Measurements from ENCODE around the gene C9orf40.

Gene C9orf40

DNA sequence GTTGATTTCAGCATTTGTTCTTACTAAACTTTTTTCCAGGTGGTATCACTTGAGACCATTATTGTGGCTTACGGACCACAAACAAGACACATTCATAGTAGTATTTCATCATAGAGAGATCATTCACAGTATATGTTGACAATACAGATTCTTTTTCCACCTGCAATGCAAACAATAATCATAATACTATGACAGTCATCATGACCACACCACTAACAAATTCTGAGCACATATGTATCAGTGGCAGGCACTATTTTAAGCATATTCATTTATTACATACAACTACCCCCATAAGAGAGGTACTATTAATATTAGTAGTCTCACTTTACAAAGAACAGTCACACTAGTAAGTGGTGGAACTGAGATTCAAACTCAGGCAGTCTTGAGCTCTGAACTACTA, 31.0 kb upstream of the C9orf40 start:
- Histone ChIP-seq H3K9ac (no peak overlapping the region), H3K4me2 (no peak overlapping the region), H3K79me2 (ENCODE audit: insufficient read depth, low read depth) (no peaks in the 10 kb centered on the region), H2AFZ (ENCODE audit: low read depth) (no peak overlapping the region), H3K4me3 (IDR thresholded peaks at IDR 0.05; ENCODE audit: insufficient read depth, low read depth, low read length) (no peak overlapping the region), H3K4me1 (ENCODE audit: low read depth, poor library complexity, severe bottlenecking) (no peaks in the 10 kb centered on the region), H3K27ac (no peak overlapping the region), H3K36me3 (ENCODE audit: insufficient read depth) (no peaks in the 10 kb centered on the region), H3K27me3 (ENCODE audit: insufficient read depth, low read depth) (no peaks in the 10 kb centered on the region), H4K20me1 (ENCODE audit: insufficient read depth) (no peaks in the 10 kb centered on the region)
- TF ChIP-seq, protein P1, sequence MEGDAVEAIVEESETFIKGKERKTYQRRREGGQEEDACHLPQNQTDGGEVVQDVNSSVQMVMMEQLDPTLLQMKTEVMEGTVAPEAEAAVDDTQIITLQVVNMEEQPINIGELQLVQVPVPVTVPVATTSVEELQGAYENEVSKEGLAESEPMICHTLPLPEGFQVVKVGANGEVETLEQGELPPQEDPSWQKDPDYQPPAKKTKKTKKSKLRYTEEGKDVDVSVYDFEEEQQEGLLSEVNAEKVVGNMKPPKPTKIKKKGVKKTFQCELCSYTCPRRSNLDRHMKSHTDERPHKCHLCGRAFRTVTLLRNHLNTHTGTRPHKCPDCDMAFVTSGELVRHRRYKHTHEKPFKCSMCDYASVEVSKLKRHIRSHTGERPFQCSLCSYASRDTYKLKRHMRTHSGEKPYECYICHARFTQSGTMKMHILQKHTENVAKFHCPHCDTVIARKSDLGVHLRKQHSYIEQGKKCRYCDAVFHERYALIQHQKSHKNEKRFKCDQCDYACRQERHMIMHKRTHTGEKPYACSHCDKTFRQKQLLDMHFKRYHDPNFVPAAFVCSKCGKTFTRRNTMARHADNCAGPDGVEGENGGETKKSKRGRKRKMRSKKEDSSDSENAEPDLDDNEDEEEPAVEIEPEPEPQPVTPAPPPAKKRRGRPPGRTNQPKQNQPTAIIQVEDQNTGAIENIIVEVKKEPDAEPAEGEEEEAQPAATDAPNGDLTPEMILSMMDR (conservative IDR thresholded peaks at IDR 0.05; ENCODE audit: low read depth, low read length) = no peak

DNA sequence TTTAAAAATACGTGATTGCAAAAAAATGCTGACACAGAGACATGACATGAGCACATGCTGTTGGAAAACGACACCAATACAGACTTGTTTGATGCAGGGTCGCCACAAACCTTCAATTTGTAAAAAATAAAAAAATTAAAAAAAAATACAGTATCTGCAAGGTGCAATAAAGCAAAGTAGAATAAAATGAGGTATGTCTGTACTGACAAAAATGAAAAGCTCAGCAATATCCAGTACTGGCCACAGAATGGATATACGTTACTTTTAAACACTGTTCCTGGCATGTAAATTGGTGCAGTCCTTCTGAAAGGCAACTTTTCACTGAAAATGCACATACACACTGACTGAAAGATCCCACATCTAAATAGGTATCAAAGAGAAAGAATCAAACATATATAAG, 27.1 kb upstream of the C9orf40 start:
- Histone ChIP-seq H3K4me2 (no peak overlapping the region), H3K4me3 (IDR thresholded peaks at IDR 0.05; ENCODE audit: insufficient read depth, low read depth, low read length) (no peak overlapping the region), H2AFZ (ENCODE audit: low read depth) (no peak overlapping the region), H3K27ac (no peak overlapping the region), H3K36me3 (ENCODE audit: insufficient read depth) (no peaks in the 10 kb centered on the region), H3K4me1 (ENCODE audit: low read depth, poor library complexity, severe bottlenecking) (no peaks in the 10 kb centered on the region), H4K20me1 (ENCODE audit: insufficient read depth) (no peaks in the 10 kb centered on the region), H3K27me3 (ENCODE audit: insufficient read depth, low read depth) (no peaks in the 10 kb centered on the region), H3K9ac (no peak overlapping the region), H3K79me2 (ENCODE audit: insufficient read depth, low read depth) (no peaks in the 10 kb centered on the region)
- TF ChIP-seq, protein P1 (conservative IDR thresholded peaks at IDR 0.05; ENCODE audit: low read depth, low read length) = no peak

DNA sequence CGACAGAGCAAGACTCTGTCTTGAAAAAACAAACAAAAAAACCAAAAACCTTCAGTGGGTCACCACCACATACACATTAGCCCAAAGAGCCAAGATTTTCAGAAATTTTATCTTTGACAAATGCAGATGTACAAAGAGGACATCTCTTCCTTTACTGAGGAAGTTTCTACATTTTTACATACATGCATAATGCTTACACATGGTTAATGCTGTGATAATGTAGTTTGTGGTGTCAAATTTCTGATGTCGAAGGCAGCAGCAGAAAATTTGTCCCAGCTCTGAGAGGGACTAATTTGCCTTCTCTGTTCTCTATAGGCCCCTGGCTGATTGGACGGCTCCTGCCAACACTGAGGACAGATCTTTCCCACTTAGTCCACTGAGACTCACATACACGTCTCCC, 24.6 kb upstream of the C9orf40 start:
- Histone ChIP-seq H4K20me1 (ENCODE audit: insufficient read depth) (no peaks in the 10 kb centered on the region), H3K27me3 (ENCODE audit: insufficient read depth, low read depth) (no peaks in the 10 kb centered on the region), H3K4me3 (IDR thresholded peaks at IDR 0.05; ENCODE audit: insufficient read depth, low read depth, low read length) (no peak overlapping the region), H3K27ac (no peak overlapping the region), H3K79me2 (ENCODE audit: insufficient read depth, low read depth) (no peaks in the 10 kb centered on the region), H3K36me3 (ENCODE audit: insufficient read depth) (no peaks in the 10 kb centered on the region), H2AFZ (ENCODE audit: low read depth) (no peak overlapping the region), H3K4me2 (no peak overlapping the region), H3K9ac (no peak overlapping the region), H3K4me1 (ENCODE audit: low read depth, poor library complexity, severe bottlenecking) (no peaks in the 10 kb centered on the region)
- TF ChIP-seq, protein P1 (conservative IDR thresholded peaks at IDR 0.05; ENCODE audit: low read depth, low read length) = no peak

DNA sequence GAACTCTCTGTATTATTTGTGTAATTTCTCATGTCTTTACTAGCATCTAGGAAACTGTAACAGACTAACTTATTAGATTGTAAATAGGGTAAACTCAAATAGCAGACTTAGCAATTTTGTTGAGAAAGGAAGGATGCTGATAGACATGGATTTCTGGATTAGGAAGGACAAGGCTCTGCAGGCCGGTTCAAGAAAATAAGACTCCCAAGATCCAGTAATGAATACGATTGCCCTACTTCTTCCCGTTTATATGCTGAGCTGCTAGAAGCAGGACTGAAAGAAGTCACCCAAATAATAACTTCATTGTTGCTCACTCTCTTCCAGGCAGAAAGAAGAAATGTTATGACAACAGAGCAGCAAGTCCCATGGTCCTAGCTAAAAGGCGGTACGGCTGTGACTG, 22.8 kb upstream of the C9orf40 start:
- no peak overlapping the region for H3K4me2 ChIP-seq
- no peak overlapping the region for H3K4me3 ChIP-seq (IDR thresholded peaks at IDR 0.05; ENCODE audit: insufficient read depth, low read depth, low read length)
- H3K79me2 ChIP-seq (ENCODE audit: insufficient read depth, low read depth) = no peaks in the 10 kb centered on the region
- no peaks in the 10 kb centered on the region for H4K20me1 ChIP-seq (ENCODE audit: insufficient read depth)
- no peak overlapping the region for H3K9ac ChIP-seq
- no peak overlapping the region for H2AFZ ChIP-seq (ENCODE audit: low read depth)
- H3K36me3 ChIP-seq (ENCODE audit: insufficient read depth) = no peaks in the 10 kb centered on the region
- no peak overlapping the region for H3K27ac ChIP-seq
- TF ChIP-seq, protein P1 (conservative IDR thresholded peaks at IDR 0.05; ENCODE audit: low read depth, low read length) = no peak
- H3K27me3 ChIP-seq (ENCODE audit: insufficient read depth, low read depth) = no peaks in the 10 kb centered on the region
- H3K4me1 ChIP-seq (ENCODE audit: low read depth, poor library complexity, severe bottlenecking) = no peaks in the 10 kb centered on the region

DNA sequence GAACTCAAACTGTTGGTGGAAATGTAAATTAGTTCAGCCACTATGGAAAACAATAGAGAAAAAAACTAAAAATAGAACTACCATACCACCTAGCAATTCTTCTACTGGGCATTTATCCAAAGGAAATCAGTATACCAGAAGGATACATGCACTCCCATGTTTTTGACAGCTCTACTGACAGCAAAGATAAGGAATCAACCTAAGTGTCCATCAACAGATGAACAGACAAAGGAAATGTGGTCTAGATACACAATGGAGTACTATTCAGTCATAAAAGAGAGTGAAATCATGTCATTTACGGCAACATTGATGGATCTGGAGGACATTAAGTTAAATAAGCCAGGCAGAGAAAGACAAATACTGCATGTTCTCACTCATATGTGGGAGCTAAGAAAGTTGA, 21.8 kb upstream of the C9orf40 start:
- Histone ChIP-seq H3K4me1 (ENCODE audit: low read depth, poor library complexity, severe bottlenecking) (no peaks in the 10 kb centered on the region), H3K36me3 (ENCODE audit: insufficient read depth) (no peaks in the 10 kb centered on the region), H3K9ac (no peak overlapping the region), H3K4me3 (IDR thresholded peaks at IDR 0.05; ENCODE audit: insufficient read depth, low read depth, low read length) (no peak overlapping the region), H3K27ac (no peak overlapping the region), H3K4me2 (no peak overlapping the region), H3K79me2 (ENCODE audit: insufficient read depth, low read depth) (no peaks in the 10 kb centered on the region), H4K20me1 (ENCODE audit: insufficient read depth) (no peaks in the 10 kb centered on the region), H2AFZ (ENCODE audit: low read depth) (no peak overlapping the region), H3K27me3 (ENCODE audit: insufficient read depth, low read depth) (no peaks in the 10 kb centered on the region)
- TF ChIP-seq, protein P1 (conservative IDR thresholded peaks at IDR 0.05; ENCODE audit: low read depth, low read length) = no peak

All from KMS-11 (cell line).